NCI-H748 treated with DMSO at 0.1 percent for 48 hours (cell line): Measurements from ENCODE around the gene RCN2.

Source experiments
- DNase-seq: peaks from one replicate; lab custom pipeline; 2025; lab: John Stamatoyannopoulos, UW

RCN2 gene

DNA sequence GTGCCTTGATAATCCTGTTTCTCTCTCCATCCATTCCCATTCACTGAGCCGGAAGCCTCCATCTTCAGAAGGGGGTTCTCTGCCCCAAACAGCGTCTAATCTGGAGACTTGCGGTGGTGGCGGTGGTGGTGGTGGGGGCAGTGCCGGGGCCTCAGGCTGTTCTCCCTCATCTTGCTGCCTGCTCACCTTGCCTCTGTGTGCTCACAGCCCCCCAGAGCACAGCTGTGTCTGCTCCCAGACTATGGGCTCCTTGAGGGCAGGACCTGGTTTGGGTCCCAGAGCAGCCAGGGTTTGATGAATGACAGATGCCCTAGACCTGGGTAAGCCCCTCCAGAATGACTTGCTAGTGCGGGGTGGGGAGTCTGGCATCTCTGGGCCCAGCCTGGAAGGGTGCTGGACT, 62.9 kb downstream of the RCN2 start:
- DNase-seq = no peak

DNA sequence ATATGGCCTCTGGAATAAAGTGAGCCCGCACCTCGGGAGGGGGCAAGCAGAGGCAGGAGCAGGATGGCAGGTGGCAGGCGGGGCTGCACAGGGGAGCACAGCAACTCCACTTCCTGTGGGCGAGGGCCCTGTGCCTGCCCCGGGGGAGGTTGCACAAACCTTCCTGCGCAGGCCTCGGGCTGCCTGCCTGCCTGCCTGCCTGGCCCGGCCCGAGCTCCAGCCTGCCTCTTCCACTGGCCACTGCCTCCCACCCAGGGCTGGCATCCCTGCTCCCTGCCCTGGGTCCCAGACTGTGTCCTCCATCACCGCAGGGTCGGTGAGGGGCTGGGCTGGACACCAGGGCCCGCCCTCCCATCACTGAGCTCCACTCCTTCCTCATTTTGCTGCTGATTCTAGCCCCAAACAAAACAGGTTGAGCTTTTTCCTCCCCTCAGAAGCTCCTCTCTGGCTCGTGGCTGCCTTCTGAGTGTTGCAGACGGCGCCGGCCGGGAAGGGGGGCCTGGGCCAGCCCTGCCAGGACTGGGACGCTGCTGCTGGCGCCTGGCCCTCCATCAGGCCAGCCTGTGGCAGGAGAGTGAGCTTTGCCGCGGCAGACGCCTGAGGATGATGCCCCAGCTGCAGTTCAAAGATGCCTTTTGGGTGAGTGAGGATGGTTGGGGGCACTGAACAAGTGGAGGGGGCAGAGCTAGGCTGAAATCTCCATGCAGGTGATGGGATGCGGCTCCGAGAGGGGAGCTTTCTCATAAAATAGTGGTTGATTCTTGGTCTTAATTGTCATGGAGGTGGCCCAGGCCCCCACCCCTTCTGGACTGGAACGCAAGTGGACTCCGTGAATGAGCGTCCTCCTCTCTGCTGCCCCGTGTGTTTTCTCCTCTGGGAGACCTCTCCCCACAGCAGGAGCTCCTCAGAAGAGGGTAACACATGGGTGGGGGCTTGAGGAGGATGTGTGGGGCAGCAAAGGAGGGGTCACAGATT, 63.7 kb downstream of the RCN2 start, which contains the start of gene PSTPIP1:
PSTPIP1 (plus strand) TSS at position 156 of the 975 bp plus-strand sequence; CDS start at position 604, 448 bp downstream.
- DNase-seq = no peak

DNA sequence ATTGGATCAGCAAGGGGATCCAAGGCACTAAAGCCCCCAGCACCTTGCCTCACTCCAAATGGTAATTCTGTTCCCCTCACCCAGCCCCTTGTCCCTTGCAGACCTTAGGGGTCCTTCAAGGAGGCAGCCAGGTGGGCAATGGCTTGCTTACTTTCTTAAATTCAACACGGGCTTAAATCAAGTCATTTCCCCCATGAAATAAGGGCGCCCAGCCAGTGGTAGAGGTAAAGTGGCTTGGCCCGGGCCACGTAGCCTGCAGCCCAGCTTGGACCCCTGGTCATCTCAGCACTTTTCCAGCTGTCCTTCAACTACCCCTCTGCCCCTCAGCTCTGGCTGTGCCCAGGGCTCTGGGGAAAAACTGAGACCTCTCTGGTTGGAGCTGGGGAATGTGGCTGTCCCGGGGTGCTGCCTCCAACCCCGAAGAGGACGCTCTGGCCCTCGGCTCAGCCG, 64.6 kb downstream of the RCN2 start:
- no peak for DNase-seq

DNA sequence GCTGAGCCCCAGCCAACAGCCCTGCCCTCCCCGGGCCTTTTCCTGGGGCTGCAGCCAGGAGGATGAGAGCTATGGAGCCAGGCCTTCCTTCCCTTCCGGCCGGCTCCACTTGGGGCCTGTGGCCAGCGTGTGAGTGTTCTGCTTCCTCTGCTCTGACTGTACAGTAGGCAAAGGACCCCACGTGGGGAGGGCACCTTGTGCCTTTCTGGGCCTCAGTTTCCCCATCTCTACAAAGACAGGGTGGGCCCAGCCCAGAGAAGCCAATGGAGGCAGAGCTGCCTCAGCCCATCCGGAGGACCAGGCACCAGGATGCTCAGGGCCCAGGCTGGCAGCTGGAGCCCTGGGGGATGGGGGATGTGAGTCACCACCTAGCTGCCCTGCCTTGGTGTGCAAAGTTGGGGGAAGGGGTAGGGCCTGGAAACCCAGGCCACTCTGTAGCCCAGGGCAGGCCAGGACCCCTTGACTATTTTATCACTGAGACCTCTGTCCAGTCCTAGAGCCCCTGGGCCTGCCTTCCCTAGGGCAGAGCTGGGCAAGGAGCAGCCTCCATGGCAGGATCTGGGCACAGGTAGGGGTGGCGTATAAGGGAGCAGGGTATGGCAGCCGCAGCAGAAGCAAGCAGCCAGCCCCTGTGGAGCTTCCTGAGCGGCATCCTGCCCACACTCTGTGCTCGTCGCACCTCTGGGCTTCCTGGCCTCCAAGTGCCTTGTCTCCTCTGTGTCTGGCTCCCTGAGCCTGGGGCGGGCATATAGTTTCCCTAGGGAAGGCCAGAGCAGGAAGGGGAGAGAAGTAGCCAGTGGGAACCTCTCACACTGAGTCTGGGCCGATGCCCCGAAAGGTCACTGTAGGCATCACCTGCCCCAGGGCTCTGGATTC, 65.2 kb downstream of the RCN2 start:
- DNase-seq = no peak

DNA sequence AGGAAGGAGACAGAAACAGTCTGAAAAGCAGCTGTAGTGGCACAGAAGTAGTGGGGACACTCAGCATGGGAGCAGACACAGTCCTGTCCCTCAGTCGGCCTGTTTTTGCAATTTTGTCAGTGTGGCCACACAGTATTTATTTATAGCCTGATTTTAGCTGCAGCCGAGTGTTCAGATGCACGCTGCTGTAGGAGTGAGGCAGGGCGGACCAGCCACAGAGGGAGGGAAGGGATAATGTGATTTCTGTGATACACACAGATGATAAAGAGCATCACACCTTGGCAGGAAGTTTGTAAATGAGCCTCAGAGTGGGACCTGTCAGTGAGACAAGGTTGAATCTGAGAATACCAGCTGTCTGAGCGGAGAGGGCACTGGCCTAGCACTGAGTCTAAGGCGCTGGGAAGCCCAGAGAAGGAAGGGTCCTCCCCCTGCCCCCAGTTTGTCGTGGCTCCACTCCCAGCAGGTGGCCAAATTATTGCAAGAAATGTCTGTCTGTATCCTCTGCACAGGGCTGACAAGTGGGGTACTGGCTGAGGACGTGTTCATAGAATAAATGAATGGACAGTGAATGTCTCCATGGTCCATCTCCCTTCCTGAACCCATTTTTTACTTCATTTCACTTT, 67.2 kb downstream of the RCN2 start:
- DNase-seq = no peak

DNA sequence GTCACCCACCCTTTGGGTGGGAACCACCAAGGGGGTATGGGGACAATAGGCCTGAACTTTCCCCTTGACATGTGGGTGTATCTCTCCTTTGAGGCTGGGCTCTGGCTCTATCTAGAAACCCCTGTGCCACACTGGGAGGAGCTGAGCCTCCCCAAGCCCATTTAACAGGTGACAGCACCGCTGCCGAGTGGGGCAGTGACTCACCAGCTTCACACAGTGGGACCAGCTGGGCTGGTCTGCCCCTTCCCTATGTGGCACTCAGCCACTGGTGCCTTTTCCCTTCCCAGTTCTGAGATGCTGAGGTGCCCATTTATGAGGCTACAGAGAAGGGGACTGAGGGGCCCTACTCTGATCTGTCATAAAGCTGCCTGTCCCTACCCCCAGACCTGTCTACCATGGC, 68.4 kb downstream of the RCN2 start:
- DNase-seq = no peak

DNA sequence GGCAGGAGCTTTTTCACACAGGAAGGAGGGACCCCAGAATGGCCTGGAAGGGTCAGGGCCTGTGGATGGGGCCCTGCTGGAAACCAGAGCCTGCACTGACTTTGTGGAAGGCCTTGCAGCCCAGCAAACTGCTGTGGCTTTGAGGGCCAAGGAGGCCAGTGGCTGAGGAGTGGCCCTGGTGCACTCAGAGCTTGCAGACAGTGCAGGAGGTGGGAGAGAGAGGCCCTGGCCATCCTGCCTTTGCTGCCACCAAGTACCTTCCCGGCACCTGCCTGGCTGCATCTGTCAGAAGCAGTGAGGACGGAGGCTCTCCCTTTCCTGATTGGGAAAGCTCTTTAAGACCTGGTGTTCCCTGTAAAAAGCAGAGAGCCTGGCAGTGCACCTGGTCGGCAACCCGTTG, 69.8 kb downstream of the RCN2 start:
- no peak for DNase-seq

DNA sequence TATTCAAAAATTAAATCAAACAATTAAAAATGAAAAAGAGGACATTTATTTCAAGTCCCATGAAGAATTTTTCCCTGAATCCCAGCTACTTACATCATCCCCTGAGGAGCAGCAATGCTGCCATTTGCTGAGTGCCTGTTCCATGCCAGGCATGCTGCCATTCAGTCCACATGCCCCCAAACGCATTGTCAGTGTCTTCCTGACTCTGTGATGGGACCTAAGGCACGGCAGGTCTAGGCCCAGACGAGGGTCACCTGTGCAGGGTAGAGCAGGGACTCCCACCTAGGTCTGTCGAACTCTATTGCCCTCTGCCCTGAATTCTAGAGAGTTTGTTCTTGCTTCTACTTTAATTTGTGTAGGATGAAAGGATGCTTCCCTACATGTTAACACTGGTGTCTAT, 70.4 kb downstream of the RCN2 start:
- no peak for DNase-seq

DNA sequence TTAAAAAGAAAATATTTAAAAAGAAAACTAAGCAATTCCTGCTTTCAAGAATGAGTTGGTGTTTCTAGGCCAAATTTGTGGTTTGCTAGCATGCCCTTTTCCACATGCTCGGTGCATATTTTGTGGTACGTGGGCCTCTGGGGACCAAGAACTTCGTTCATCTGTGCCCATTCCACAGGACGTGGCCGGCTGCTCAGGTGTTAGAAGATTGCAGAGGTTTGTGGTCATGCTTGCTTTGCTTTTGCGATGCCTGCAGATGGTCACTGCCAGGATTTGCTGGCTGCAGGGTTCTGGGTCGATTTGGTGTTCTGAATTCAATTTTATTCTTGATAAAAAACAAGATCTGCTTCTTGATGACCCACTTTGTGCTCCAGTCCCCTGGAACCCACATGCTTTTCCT, 70.9 kb downstream of the RCN2 start:
- DNase-seq = no peak

DNA sequence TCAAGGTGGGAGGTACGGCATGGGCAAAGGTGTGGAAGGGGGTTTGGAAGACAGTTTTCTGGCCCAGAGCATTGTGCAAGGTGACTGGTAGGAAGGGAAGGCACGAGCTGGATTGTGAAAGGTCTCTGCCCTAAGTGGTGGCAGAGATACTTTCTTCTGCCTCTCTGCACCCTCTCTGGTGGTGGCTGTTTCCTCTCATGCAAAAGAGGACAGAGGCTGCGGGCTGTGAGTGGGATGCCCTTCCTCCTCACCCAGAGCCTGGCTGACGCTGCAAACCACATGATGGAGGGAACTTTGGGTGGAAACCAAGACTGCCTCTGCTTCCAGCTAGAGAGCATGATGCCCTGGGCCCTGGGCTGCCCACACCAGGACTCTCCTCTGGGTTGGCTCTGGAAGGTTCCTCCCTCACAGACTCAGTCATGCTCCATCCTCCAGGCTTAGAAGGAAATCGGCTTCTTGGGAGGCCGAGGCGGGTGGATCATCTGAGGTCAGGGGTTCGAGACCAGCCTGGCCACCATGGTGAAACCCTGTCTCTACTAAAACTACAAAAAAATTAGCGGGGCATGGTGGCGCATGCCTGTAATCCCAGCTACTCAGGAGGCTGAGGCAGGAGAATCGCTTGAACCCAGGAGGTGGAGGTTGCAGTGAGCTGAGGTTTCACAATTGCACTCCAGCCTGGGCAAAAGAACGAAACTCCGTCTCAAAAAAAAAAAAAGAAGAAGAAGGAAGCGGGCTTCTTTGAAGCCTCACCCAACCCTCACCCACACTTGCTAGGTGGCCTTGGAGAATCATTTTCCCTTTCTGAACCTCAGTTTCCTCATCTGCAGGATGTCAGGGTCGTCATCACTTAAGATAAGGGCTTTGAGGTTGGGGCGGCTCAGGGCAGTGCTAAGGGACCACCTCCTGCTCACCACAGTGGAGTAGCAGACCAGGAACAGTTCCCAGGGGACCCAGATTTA, 71.7 kb downstream of the RCN2 start:
- no peak for DNase-seq
